ENCODE measurements around the gene CCAR1. TPM values are rescaled to one million over a fixed set of nuclear protein-coding genes. Genes with fewer than 3 reads are reported as not detected.
A peak's percentile ranks its signal among the peaks of the same experiment; 100 is the strongest.
"Not testable (repeated sequence)": the region's sequence is repeated elsewhere in the genome, so short reads cannot be mapped to it uniquely, and the experiment has no call there.

Gene CCAR1
- polyA plus RNA-seq, 1 donor from 2014 or later = 40.1 TPM

DNA sequence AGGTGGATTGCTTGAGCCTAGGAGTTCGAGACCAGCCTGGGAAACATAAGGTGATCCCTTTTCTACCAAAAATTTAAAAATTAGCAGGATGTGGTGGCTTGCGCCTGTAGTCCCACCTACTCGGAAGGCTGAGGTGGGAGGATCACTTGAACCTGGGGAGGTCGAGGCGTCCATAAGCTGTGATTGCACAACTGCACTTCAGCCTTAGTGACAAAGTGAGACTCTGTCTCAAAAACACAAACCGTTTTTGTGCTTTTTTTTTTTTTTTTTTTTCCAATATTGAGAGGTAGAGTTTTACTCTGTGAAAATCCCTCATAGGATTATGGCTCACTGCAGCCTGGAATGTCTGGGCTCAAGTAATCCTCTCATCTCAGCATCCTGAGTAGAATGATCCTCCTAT, 14.1 kb downstream of the CCAR1 start:
- Mint-ChIP-seq H3K27me3 (no peaks in the 10 kb centered on the region), H3K4me3 (no peak overlapping the region), H3K4me1 (peaks cover 0 to 2% (median 1%) of the 10 kb centered on the region in 3 donors), H3K36me3 (peaks cover 5% of the 10 kb centered on the region), H3K27ac (no peak overlapping the region), H3K9me3 (no peaks in the 10 kb centered on the region)

DNA sequence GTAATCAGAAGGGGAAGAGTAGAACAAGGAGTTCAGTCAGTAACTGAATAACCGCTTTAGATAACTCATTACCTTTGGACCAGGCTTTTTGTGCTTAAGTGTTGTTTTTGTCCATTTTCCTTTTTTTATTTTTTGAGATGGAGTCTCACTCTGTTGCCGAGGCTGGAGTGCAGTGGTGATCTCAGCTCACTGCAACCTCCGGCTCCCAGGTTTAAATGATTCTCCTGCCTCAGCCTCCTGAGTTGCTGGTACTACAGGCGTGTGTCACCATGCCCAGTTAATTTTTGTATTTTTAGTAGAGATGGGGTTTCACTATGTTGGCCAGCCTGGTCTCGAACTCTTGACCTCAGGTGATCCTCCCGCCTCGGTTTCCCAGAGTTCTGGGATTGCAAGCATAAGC, 14.7 kb downstream of the CCAR1 start:
- H3K4me1 Mint-ChIP-seq, H3K27me3 Mint-ChIP-seq, H3K36me3 Mint-ChIP-seq, H3K9me3 Mint-ChIP-seq, H3K4me3 Mint-ChIP-seq: not testable (repeated sequence)
- peak overlapping the region in 1 of 3 donors; percentile 39 for H3K27ac Mint-ChIP-seq

DNA sequence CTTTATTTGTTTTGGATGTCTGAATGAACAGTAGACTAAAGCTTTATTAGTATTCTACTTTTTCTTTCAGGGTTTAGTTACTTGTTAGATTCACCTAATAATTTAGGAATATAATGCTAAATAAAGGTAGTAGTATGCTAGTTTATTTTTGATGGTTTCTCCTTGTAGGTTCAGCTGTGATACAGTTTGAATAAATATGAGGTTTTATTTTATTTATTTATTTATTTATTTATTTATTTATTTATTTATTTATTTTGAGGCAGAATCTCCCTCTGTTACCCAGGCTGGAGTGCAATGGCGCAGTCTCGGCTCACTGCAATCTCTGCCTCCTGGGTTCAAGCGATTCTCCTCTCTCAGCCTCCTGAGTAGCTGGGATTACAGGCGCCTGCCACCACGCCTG, 19.6 kb downstream of the CCAR1 start:
- H3K27ac Mint-ChIP-seq, H3K27me3 Mint-ChIP-seq, H3K9me3 Mint-ChIP-seq, H3K36me3 Mint-ChIP-seq, H3K4me1 Mint-ChIP-seq, H3K4me3 Mint-ChIP-seq: not testable (repeated sequence)

DNA sequence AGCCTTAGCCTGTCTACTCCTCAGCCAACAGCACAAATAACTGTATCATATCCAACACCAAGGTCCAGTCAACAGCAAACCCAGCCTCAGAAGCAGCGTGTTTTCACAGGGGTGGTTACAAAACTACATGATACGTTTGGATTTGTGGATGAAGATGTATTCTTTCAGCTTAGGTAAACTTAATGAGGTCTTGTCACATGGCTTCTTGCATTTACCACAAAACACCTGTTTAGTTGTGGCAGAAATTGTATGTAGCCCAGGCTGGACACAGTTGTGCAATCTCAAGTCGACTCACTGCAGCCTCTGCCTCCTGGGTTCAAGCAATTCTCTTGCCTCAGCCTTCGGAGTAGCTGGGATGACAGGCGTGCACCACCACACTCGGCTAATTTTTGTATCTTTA, 21.4 kb downstream of the CCAR1 start:
- peaks cover 4% of the 10 kb centered on the region for H3K36me3 Mint-ChIP-seq
- H3K4me3 Mint-ChIP-seq = no peak overlapping the region
- no peaks in the 10 kb centered on the region for H3K4me1 Mint-ChIP-seq
- no peaks in the 10 kb centered on the region for H3K27me3 Mint-ChIP-seq
- H3K9me3 Mint-ChIP-seq = no peaks in the 10 kb centered on the region
- no peak overlapping the region for H3K27ac Mint-ChIP-seq

DNA sequence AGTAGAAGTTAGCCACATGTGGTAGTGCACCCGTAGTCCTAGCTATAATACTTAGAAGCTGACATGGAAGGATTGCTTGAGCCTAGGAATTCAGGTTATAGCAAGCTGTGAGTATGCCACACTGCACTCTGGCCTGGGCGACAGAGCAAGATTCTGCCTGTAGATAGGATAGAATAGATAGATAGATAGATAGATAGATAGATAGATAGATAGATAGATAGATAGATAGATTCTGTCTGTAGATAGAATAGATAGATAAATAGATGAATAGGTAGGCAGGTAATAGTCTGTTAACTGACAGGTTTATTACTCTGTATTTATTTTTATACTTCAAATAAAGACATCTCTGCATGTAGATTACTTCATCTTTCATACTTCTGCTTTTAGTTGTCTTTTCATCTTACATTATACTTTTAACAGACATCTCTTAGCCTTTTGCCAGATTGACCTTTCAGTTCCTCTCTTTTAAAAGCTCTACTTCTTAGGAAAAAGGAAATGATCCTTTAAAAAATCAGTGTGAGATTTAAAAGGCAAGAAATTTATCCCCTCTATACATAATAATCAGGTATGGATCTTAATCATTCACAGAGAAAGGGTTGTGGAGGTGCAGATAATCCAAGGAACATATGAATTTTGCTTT, 31.8 kb downstream of the CCAR1 start:
- Mint-ChIP-seq H3K4me1 (no peaks in the 10 kb centered on the region), H3K27ac (no peak overlapping the region), H3K36me3 (peaks cover 5% of the 10 kb centered on the region), H3K9me3 (no peaks in the 10 kb centered on the region), H3K27me3 (no peaks in the 10 kb centered on the region), H3K4me3 (no peak overlapping the region)

DNA sequence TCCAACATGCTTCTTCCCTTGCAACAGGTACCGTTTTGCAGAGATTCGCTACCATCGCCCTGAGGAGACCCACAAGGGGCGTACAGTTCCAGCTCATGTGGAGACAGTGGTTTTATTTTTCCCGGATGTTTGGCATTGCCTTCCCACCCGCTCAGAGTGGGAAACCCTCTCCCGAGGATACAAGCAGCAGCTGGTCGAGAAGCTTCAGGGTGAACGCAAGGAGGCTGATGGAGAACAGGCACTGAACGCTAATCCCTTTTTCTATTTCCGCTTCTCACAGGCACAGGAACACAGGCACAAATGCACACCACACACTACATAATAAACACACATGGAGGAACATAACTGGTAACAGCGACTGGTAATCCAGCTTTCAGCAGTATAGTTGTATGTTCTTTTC, 35.2 kb downstream of the CCAR1 start:
- Mint-ChIP-seq H3K36me3 (peaks cover 8% of the 10 kb centered on the region), H3K4me3 (no peak overlapping the region), H3K4me1 (no peaks in the 10 kb centered on the region), H3K9me3 (no peaks in the 10 kb centered on the region), H3K27ac (no peak overlapping the region), H3K27me3 (no peaks in the 10 kb centered on the region)

DNA sequence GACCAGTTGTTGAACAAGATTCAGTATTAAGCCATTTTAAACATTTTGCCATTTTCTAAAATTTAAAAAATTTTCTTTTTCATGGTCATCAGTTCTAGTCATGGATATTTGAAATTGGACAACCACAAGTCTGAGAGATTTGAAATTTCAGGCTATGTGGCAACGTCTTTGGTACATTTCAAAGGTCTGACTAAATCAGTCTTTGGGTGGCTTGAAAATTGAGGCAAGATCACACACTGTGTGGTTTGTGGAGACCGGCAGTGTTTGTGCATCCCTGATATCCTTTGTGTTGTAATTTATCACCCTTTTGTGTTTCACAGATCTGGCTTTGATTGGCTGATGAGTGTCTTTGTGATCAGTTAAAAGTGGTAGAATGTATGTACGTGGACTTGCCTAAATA, 35.7 kb downstream of the CCAR1 start:
- Mint-ChIP-seq H3K4me1 (no peaks in the 10 kb centered on the region), H3K36me3 (peaks cover 8% of the 10 kb centered on the region), H3K27ac (no peak overlapping the region), H3K9me3 (no peaks in the 10 kb centered on the region), H3K4me3 (no peak overlapping the region), H3K27me3 (no peaks in the 10 kb centered on the region)

DNA sequence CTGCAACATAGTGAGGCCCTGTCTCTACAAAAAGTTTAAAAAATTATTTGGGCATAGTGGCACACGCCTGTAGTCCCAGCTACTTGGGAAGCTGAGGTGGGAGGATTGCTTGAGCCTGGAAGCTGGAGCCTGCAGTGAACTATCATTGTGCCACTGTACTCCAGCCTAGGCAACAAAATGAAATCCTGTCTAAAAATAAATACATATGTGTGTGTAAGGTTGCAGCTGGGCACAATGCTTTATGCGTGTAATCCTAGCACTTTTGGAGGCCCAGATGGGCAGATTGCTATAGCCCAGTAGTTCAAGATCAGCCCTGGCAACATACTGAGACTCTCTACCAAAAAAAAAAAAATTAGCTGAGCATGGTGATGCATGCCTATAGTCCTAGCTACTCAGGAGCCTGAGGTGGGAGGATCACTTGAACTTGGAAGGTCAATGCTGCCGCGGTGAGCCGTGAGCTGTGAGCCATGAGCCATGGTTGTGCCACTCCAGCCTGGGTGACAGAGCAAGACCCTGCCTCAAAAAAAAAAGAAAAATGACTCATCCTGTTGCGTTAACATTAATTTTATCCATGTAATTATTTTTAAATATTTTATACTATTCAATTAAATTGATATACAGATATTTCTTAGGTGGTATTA, 38.3 kb downstream of the CCAR1 start:
- peaks cover 0 to under 1% (median 0%) of the 10 kb centered on the region in 3 donors for H3K4me1 Mint-ChIP-seq
- no peak overlapping the region for H3K27ac Mint-ChIP-seq
- no peak overlapping the region for H3K4me3 Mint-ChIP-seq
- H3K36me3 Mint-ChIP-seq = peaks cover 6% of the 10 kb centered on the region
- no peaks in the 10 kb centered on the region for H3K9me3 Mint-ChIP-seq
- H3K27me3 Mint-ChIP-seq = no peaks in the 10 kb centered on the region

DNA sequence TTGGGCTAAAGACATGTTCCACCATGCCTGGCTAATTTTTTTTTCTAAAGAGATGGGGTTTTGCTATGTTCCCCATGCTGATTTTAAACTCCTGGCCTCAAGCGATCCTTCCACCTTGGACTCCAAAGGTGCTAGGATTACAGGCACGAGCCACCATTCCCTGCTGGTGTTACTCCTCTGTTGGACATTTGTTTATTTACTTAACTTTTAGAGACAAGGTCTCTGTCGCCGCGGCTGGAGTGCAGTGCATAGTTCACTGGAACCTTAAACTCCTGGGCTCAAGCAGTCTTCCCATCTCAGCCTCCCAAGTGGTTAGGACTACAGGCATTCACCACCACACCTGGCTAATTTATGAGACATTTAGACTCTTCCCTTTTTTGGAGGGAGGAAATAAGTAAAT, 38.9 kb downstream of the CCAR1 start:
- H3K27me3 Mint-ChIP-seq = no peaks in the 10 kb centered on the region
- peaks cover 0 to 3% (median under 1%) of the 10 kb centered on the region in 3 donors for H3K4me1 Mint-ChIP-seq
- H3K4me3 Mint-ChIP-seq = no peak overlapping the region
- H3K27ac Mint-ChIP-seq = no peak overlapping the region
- H3K36me3 Mint-ChIP-seq = peaks cover 6% of the 10 kb centered on the region
- no peaks in the 10 kb centered on the region for H3K9me3 Mint-ChIP-seq

DNA sequence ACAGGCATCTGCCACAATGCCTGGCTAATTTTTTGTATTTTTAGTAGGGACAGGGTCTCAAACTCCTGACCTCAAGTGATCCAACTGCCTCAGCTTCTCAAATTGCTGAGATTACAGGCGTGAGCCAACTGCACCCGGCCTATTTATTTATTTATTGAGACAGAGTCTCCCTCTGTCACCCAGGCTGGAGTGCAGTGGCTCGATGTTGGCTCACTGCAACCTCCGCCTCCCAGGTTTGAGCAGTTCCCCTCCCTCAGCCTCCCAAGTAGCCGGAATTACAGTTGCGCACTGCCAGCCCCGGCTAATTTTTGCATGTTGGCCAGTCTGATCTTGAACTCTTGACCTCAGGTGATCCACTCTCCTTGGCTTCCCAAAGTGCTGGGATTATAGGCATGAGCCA, 46.4 kb downstream of the CCAR1 start:
- not testable (repeated sequence) for H3K27me3 Mint-ChIP-seq, H3K4me1 Mint-ChIP-seq, H3K4me3 Mint-ChIP-seq, H3K27ac Mint-ChIP-seq, H3K36me3 Mint-ChIP-seq, H3K9me3 Mint-ChIP-seq

DNA sequence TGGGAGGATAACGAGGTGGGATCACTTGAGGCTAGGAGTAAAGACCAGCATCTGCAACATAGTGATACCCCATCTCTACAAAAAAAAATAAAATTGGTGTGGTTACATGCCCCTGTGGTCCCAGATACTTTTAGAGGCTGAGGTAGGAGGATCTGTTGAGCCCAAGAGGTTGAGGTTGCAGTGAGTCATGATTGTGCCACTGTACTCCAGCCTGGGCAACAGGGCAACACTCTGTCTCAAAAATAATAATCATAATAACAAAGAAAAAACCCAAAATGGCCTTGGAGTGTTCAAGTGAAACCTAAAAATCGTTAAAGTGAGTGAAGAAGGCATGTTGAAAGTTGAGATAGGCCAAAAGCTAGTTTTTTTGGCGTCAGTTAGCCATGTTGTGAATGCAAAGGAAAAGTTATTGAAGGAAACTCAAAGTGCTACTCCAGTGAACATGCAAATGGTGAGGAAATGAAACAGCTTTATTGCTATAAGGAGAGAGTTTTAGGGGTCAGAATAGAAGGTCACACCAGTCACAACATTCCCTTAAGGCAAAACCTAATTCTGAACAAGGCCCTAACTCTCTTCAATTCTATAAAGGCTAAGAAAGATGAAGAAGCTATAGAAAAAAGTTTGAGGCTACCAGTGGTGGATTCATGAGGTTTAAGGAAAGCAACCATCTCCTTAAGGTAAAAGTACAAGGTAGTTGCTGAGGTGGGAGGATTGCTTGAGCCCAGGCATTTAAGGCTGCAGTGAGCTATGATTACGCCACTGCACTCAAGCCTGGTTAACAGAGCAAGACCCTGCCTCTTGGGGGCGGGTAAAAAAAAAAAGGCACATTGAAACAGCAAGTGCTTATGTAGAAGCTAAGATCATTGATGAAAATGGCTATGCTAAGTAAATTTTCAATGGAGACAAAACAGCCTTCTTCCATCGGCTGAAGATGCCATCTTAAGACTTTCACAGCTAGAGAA, 60.9 kb downstream of the CCAR1 start:
- H3K4me1 Mint-ChIP-seq = peaks cover 9 to 21% (median 14%) of the 10 kb centered on the region in 3 donors
- peak overlapping the region in 1 of 3 donors; percentile 68 for H3K27ac Mint-ChIP-seq
- peak overlapping the region in 1 of 4 donors; percentile 13 for H3K4me3 Mint-ChIP-seq
- H3K27me3 Mint-ChIP-seq = no peaks in the 10 kb centered on the region
- H3K9me3 Mint-ChIP-seq = no peaks in the 10 kb centered on the region
- peaks cover 15% of the 10 kb centered on the region for H3K36me3 Mint-ChIP-seq

DNA sequence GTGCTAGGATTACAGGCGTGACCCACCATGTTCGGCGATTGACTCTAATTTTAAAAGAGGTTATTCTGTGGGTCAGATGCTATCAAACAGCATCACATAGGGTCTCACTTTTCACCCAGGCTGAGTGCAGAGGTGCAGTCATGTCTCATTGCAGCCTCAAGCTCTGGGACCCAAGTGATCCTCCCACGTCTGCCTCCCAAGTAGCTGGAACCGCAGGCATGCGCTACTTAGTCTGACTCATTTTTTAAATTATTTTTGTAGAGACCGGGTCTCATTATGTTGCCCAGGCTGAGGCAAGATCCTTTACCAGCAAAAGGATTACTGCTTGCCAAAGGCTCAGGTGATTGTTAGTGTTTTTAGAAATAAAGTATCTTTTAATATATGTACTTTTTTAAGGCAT, 63.4 kb downstream of the CCAR1 start:
- Mint-ChIP-seq H3K4me1 (peaks cover 9 to 21% (median 14%) of the 10 kb centered on the region in 3 donors), H3K9me3 (no peaks in the 10 kb centered on the region), H3K27me3 (no peaks in the 10 kb centered on the region), H3K36me3 (peaks cover 15% of the 10 kb centered on the region), H3K27ac (no peak overlapping the region), H3K4me3 (no peak overlapping the region)

DNA sequence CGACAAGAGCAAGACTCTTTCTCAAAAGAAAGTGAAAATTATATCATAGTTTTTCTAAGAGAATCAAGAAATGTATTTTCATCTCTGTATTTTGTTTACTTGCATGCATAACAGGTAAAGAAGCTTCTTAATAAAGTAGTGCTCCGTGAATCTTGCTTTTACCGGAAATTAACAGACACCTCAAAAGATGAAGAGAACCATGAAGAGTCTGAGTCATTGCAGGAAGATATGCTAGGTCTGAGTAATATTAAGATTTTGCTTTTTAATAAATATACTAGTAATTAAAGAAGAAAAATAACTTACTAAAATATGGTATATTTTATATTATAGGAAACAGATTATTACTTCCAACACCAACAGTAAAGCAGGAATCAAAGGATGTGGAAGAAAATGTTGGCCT, 66.8 kb downstream of the CCAR1 start:
- Mint-ChIP-seq H3K4me3 (no peak overlapping the region), H3K36me3 (peaks cover 1% of the 10 kb centered on the region), H3K4me1 (peaks cover 0 to 6% (median 0%) of the 10 kb centered on the region in 3 donors), H3K9me3 (no peaks in the 10 kb centered on the region), H3K27ac (no peak overlapping the region), H3K27me3 (no peaks in the 10 kb centered on the region)

DNA sequence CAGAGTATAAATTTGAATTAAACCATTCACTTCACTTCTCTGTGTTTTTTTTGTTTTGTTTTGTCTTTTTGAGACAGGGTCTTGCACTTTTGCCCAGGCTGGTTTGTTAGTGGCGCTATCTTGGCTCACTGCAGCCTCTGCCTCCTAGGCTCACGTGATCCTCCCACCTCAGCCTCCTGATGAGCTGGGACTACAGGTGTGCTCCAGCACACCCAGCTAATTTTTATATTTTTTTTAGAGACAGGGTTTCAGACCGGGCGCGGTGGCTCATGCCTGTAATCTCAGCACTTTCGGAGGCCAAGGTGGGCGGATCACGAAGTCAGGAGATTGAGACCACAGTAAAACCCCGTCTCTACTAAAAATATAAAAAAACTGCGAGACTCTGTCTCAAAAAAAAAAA, 69.4 kb downstream of the CCAR1 start:
- Mint-ChIP-seq H3K36me3 (peaks cover 1% of the 10 kb centered on the region), H3K4me1 (peaks cover 0 to 5% (median 0%) of the 10 kb centered on the region in 3 donors), H3K27ac (no peak overlapping the region), H3K27me3 (no peaks in the 10 kb centered on the region), H3K4me3 (no peak overlapping the region), H3K9me3 (no peaks in the 10 kb centered on the region)

DNA sequence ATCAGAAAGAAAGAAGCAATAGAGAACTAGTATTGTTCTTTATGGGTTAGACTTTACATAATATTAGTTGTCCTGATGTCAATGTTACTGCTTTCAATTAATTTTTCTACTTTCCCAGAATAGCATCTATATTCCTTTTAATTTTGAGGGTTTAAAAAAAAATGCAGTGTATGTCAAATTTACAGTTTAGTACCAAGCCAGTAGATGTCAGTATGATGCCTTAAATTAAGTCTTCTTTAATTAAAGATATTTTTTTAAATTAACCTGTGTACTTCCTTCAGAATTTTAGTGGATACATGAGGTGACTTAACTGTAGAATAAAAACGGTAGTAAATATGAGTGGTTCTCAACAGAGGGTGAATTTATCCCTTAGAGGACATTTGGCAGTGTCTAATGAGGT, 71.1 kb downstream of the CCAR1 start:
- no peak overlapping the region for H3K27ac Mint-ChIP-seq
- H3K4me3 Mint-ChIP-seq = no peak overlapping the region
- H3K36me3 Mint-ChIP-seq = peaks cover 4% of the 10 kb centered on the region
- no peaks in the 10 kb centered on the region for H3K9me3 Mint-ChIP-seq
- H3K4me1 Mint-ChIP-seq = peaks cover 0 to 2% (median 0%) of the 10 kb centered on the region in 3 donors
- H3K27me3 Mint-ChIP-seq = no peaks in the 10 kb centered on the region
